Neural cell (in vitro differentiated cells): ENCODE results near the gene OGDH. TPM values are rescaled to one million over a fixed set of nuclear protein-coding genes. Genes with fewer than 3 reads are reported as not detected.

Experiments
- H2AFZ ChIP-seq: fragments of 200-600, 300-800 bp; sonication (generic), shearing (Covaris generic); 2 replicates; pipeline ENCODE4 v1.6.0; 2014; ENCODE audit warnings: low read depth, mild to moderate bottlenecking, antibody characterized with exemption, low read length, moderate library complexity
- H3F3A ChIP-seq: fragments of 200-600 bp; shearing (Covaris generic); 2 replicates; pipeline ENCODE4 v1.6.1; 2016; ENCODE audit warnings: mild to moderate bottlenecking, moderate library complexity, mixed read lengths, antibody characterized with exemption, low read length; ENCODE audit not compliant: insufficient read depth, poor library complexity, severe bottlenecking
- H3K27ac ChIP-seq: fragments of 200-600, 300-800 bp; sonication (generic), shearing (Covaris generic); 2 replicates; pipeline ENCODE4 v1.5.1; 2014; ENCODE audit warnings: mild to moderate bottlenecking, low read length, moderate library complexity
- H3K27me3 ChIP-seq: fragments of 300-800, 200-600 bp; sonication (generic), shearing (Covaris generic); 2 replicates; pipeline ENCODE4 v1.6.0; 2014; ENCODE audit warnings: mild to moderate bottlenecking, low read depth, low read length, moderate library complexity; ENCODE audit not compliant: insufficient read depth
- H3K36me3 ChIP-seq: fragments of 300-800, 200-600 bp; sonication (generic), shearing (Covaris generic); 2 replicates; pipeline ENCODE4 v1.5.1; 2014; ENCODE audit warnings: mild to moderate bottlenecking, antibody characterized with exemption, low read length, moderate library complexity; ENCODE audit not compliant: insufficient read depth
- H3K4me2 ChIP-seq: fragments of 300-800, 200-600 bp; sonication (generic), shearing (Covaris generic); 2 replicates; pipeline ENCODE4 v1.6.0; 2014; ENCODE audit warnings: mild to moderate bottlenecking, low read length
- H3K4me3 ChIP-seq: fragments of 300-800, 200-600 bp; sonication (generic), shearing (Covaris generic); 2 replicates; pipeline ENCODE4 v1.5.1; 2014; ENCODE audit warnings: mild to moderate bottlenecking, low read length, moderate library complexity
- H3K79me2 ChIP-seq: fragments of 200-600 bp; shearing (Covaris generic); replicated peaks from 2 replicates; pipeline ENCODE4 v1.6.0; 2014; ENCODE audit warnings: mild to moderate bottlenecking, low read length, moderate library complexity; ENCODE audit not compliant: insufficient read depth
- H3K9ac ChIP-seq: fragments of 300-800, 200-600 bp; sonication (generic), shearing (Covaris generic); 2 replicates; pipeline ENCODE4 v1.6.1; 2016; ENCODE audit warnings: mild to moderate bottlenecking, low read length, mixed read lengths
- H3K9me2 ChIP-seq: fragments of 200-600 bp; shearing (Covaris generic); 2 replicates; pipeline ENCODE4 v1.6.1; 2016; ENCODE audit warnings: mild to moderate bottlenecking, low read length, mixed read lengths; ENCODE audit not compliant: insufficient read depth
- H3K9me3 ChIP-seq: fragments of 200-600, 300-800 bp; sonication (generic), shearing (Covaris generic); 2 replicates; pipeline ENCODE4 v1.6.1; 2016; ENCODE audit warnings: mild to moderate bottlenecking, mixed run types, low read length, moderate library complexity, mixed read lengths
- H4K20me1 ChIP-seq: fragments of 200-600 bp; shearing (Covaris generic); 2 replicates; pipeline ENCODE4 v1.6.1; 2016; ENCODE audit warnings: mild to moderate bottlenecking, mixed run types; ENCODE audit not compliant: insufficient read depth
- CTCF ChIP-seq: fragments of 450-650 bp; IDR thresholded peaks from 2 replicates; pipeline ENCODE4 v1.5.1; 2014; ENCODE audit warnings: antibody characterized with exemption, mild to moderate bottlenecking, moderate library complexity; ENCODE audit not compliant: poor library complexity, severe bottlenecking
- EP300 ChIP-seq: fragments of 450-650 bp; conservative IDR thresholded peaks from 2 replicates; pipeline ENCODE4 v1.6.1; 2014; ENCODE audit warnings: antibody characterized with exemption, mild to moderate bottlenecking, moderate library complexity; ENCODE audit not compliant: poor library complexity, severe bottlenecking
- EZH2 ChIP-seq: fragments of 200-600, 300-800 bp; shearing (Covaris generic), sonication (generic); IDR thresholded peaks from 2 replicates; pipeline ENCODE4 v1.6.1; 2014; ENCODE audit warnings: antibody characterized with exemption, low read length, borderline replicate concordance, mild to moderate bottlenecking; ENCODE audit not compliant: insufficient read depth, poor library complexity, severe bottlenecking
- MXI1 ChIP-seq: fragments of 450-650 bp; conservative IDR thresholded peaks from 2 replicates; pipeline ENCODE4 v1.6.1; 2014; ENCODE audit warnings: antibody characterized with exemption, mild to moderate bottlenecking; ENCODE audit not compliant: poor library complexity, severe bottlenecking
- POLR2AphosphoS5 ChIP-seq: IDR thresholded peaks from 2 replicates; pipeline ENCODE4 v1.6.1; 2012
- RAD21 ChIP-seq: fragments of 450-650 bp; conservative IDR thresholded peaks from 2 replicates; pipeline ENCODE4 v1.6.1; 2014; ENCODE audit warnings: antibody characterized with exemption, mild to moderate bottlenecking, moderate library complexity
- REST ChIP-seq: IDR thresholded peaks from 2 replicates; pipeline ENCODE4 v1.6.1; 2012; ENCODE audit warnings: borderline replicate concordance
- SMC3 ChIP-seq: fragments of 450-650 bp; conservative IDR thresholded peaks from 2 replicates; pipeline ENCODE4 v1.6.1; 2014; ENCODE audit warnings: antibody characterized with exemption, mild to moderate bottlenecking, moderate library complexity; ENCODE audit not compliant: poor library complexity
- TAF1 ChIP-seq: IDR thresholded peaks from 2 replicates; pipeline ENCODE4 v1.6.1; 2012; ENCODE audit warnings: low read depth
- polyA plus RNA-seq: library from polyadenylated mRNA; depleted of rRNA; stranded (reverse); fragments of >200 nt; gene quantifications from 2 replicates; pipeline ENCODE4 v1.2.3, GENCODE V29; 2014

The OGDH gene
- polyA plus RNA-seq, 1 donor from 2014 or later, result 16.9 TPM

GRCh38 chr7:44743750-44744149 lies 137.3 kb downstream of the OGDH start:
- TF ChIP-seq CTCF (no peak), RAD21 (no peak), TAF1 (no peak), POLR2AphosphoS5 (no peak), MXI1 (no peak), REST (no peak), EP300 (no peak), SMC3 (no peak), EZH2 (no peak)
- no peak overlapping the region for H3K4me3 ChIP-seq
- no peak overlapping the region for H3K4me2 ChIP-seq
- H3K9me3 ChIP-seq, result no peaks in the 10 kb centered on the region
- no peaks in the 10 kb centered on the region for H3K9me2 ChIP-seq
- H3K36me3 ChIP-seq, result no peaks in the 10 kb centered on the region
- no peak overlapping the region for H2AFZ ChIP-seq
- H3K27ac ChIP-seq, result no peak overlapping the region
- no peak overlapping the region for H3K9ac ChIP-seq
- no peaks in the 10 kb centered on the region for H3F3A ChIP-seq
- H3K27me3 ChIP-seq, result no peaks in the 10 kb centered on the region
- H4K20me1 ChIP-seq, result no peaks in the 10 kb centered on the region
- H3K79me2 ChIP-seq, result no peaks in the 10 kb centered on the region

- H3K27me3 ChIP-seq, result no peaks in the 10 kb centered on the region
- no peaks in the 10 kb centered on the region for H4K20me1 ChIP-seq
- no peaks in the 10 kb centered on the region for H3K9me2 ChIP-seq
- H3K36me3 ChIP-seq, result no peaks in the 10 kb centered on the region
- H3K4me2 ChIP-seq, result peak within 1 kb of the TSS; percentile 95
- H3K79me2 ChIP-seq, result peaks cover 37% of the 10 kb centered on the region
- H3K27ac ChIP-seq, result peak within 1 kb of the TSS; percentile 61
- peak within 1 kb of the TSS; percentile 99 for H3K4me3 ChIP-seq
- H3K9me3 ChIP-seq, result no peaks in the 10 kb centered on the region
- TF ChIP-seq REST (no peak), SMC3 (no peak), EZH2 (no peak), TAF1 (no peak), RAD21 (no peak), POLR2AphosphoS5 (peak; percentile 55), CTCF (no peak), MXI1 (peak; percentile 18), EP300 (peak; percentile 56)
- H2AFZ ChIP-seq, result peak within 1 kb of the TSS; percentile 24
- no peaks in the 10 kb centered on the region for H3F3A ChIP-seq
- peak within 1 kb of the TSS; percentile 90 for H3K9ac ChIP-seq
Observed at GRCh38 chr7:44748045-44748947, 141.9 kb downstream of the OGDH start, which contains the start of gene ZMIZ2. TSS of gene ZMIZ2 (plus strand) at chr7:44748847. CDS start at chr7:44756250, 7,403 bp downstream.
